ENCODE measurements around the gene PSMD13.

The PSMD13 gene

GRCh38 chr11:280706-281485, 44.1 kb downstream of the PSMD13 start:
- TF ChIP-seq TAF1 (IDR thresholded peaks at IDR 0.05; ENCODE audit: borderline replicate concordance, insufficient read depth, low read length), result no peak
- TF ChIP-seq SIN3A (IDR thresholded peaks at IDR 0.05; ENCODE audit: borderline replicate concordance, insufficient read depth, low read length), result no peak
- TF ChIP-seq REST (IDR thresholded peaks at IDR 0.05; ENCODE audit: insufficient read depth in 1 of 2, low read depth in 2 of 2, low read length in 2 of 2), result peak in 1 of 2 experiments; percentile 40; a peak in 1 of 4 replicates
- no peak for TF ChIP-seq POLR2AphosphoS5 (IDR thresholded peaks at IDR 0.05; ENCODE audit: low read depth, low read length)
- no peak for TF ChIP-seq FOXP2 (optimal IDR thresholded peaks at IDR 0.05; ENCODE audit: borderline replicate concordance, extremely low read depth, extremely low read length, insufficient read depth)

- TF ChIP-seq TAF1 (IDR thresholded peaks at IDR 0.05; ENCODE audit: borderline replicate concordance, insufficient read depth, low read length) (no peak), SIN3A (IDR thresholded peaks at IDR 0.05; ENCODE audit: borderline replicate concordance, insufficient read depth, low read length) (no peak), FOXP2 (optimal IDR thresholded peaks at IDR 0.05; ENCODE audit: borderline replicate concordance, extremely low read depth, extremely low read length, insufficient read depth) (no peak), POLR2AphosphoS5 (IDR thresholded peaks at IDR 0.05; ENCODE audit: low read depth, low read length) (no peak), REST (IDR thresholded peaks at IDR 0.05; ENCODE audit: insufficient read depth in 1 of 2, low read depth in 2 of 2, low read length in 2 of 2) (no peak)
Observed at GRCh38 chr11:281486-282161, 44.8 kb downstream of the PSMD13 start.

DNA sequence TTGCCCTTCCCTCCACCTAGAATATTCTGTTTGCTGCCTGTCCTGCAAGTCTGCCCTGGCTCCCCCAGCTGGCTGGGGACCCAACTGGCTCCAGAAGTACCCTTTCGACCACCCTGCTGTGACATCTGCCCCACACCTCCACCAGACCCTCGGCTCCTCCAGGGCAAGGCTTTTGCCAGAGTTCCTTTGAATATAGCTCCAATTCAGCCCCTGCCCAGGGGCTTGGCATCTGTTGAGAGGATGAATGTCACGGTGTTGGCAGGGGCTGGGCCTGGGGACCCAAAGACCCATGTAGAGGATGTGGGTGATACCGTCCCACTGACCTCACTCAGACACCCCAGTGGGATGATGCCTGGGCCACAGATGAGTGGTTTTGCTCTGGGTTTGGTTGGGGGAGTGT, 45.4 kb downstream of the PSMD13 start:
- TF ChIP-seq FOXP2 (optimal IDR thresholded peaks at IDR 0.05; ENCODE audit: borderline replicate concordance, extremely low read depth, extremely low read length, insufficient read depth) (no peak), POLR2AphosphoS5 (IDR thresholded peaks at IDR 0.05; ENCODE audit: low read depth, low read length) (no peak), TAF1 (IDR thresholded peaks at IDR 0.05; ENCODE audit: borderline replicate concordance, insufficient read depth, low read length) (no peak), REST (IDR thresholded peaks at IDR 0.05; ENCODE audit: insufficient read depth in 1 of 2, low read depth in 2 of 2, low read length in 2 of 2) (no peak), SIN3A (IDR thresholded peaks at IDR 0.05; ENCODE audit: borderline replicate concordance, insufficient read depth, low read length) (no peak)

DNA sequence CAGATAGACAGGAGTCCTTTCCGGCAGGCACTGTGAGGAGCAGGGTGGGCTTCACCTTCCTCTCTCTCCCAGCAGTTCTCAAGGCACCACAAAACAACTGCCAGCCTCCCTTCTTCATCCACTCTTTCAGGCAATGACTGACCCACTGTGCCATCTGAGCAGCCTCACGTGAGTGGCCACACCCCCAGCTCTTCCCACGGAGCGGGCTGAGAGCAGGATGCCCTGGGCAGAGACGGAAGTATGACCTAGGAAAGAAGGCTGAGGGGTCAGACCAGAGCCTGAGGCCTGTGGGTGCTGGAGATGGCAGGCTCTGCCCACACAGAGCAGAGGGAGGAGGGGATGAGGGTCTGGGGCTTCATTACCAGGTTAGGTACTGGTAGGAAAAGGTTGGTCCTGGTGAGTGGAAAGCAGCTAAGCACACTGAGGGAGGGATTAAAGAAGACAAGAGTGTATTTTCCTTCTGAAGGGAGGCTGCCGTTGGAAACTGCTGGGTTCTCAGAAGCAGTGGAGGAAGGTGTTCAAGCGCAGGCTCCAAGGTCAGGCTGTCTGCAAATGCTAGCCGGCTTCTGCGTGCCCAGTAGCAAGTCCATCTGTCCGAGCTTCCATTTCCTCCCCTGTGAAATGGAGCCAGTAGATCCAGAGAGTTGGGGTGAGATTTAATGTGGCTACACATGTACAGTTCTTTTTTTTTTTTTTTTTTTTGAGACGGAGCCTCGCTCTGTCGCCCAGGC, 46.0 kb downstream of the PSMD13 start:
- TF ChIP-seq FOXP2 (optimal IDR thresholded peaks at IDR 0.05; ENCODE audit: borderline replicate concordance, extremely low read depth, extremely low read length, insufficient read depth), result no peak
- no peak for TF ChIP-seq TAF1 (IDR thresholded peaks at IDR 0.05; ENCODE audit: borderline replicate concordance, insufficient read depth, low read length)
- no peak for TF ChIP-seq SIN3A (IDR thresholded peaks at IDR 0.05; ENCODE audit: borderline replicate concordance, insufficient read depth, low read length)
- TF ChIP-seq POLR2AphosphoS5 (IDR thresholded peaks at IDR 0.05; ENCODE audit: low read depth, low read length), result no peak
- TF ChIP-seq REST (IDR thresholded peaks at IDR 0.05; ENCODE audit: insufficient read depth in 1 of 2, low read depth in 2 of 2, low read length in 2 of 2), result no peak
